ENCODE results near the gene PAWR. TPM values are rescaled to one million over a fixed set of nuclear protein-coding genes. Genes with fewer than 3 reads are reported as not detected.

The PAWR gene
- total RNA-seq, 4 donors from 2014 or later, result 86.7 to 174 (median 95.8) TPM

GRCh38 chr12:79665212-79665887, 25.4 kb downstream of the PAWR start:
- DNase-seq, result no peak
- Histone ChIP-seq H3K27ac (no peak overlapping the region), H3K4me1 (no peaks in the 10 kb centered on the region), H3K4me3 (no peak overlapping the region), H3K27me3 (no peaks in the 10 kb centered on the region), H3K36me3 (no peaks in the 10 kb centered on the region), H3K9me3 (no peaks in the 10 kb centered on the region)
- TF ChIP-seq CTCF (IDR thresholded peaks at IDR 0.05) (no peak), POLR2A (IDR thresholded peaks at IDR 0.05) (no peak)

- H3K36me3 ChIP-seq, result no peaks in the 10 kb centered on the region
- TF ChIP-seq POLR2A (IDR thresholded peaks at IDR 0.05), result no peak
- no peak for TF ChIP-seq CTCF (IDR thresholded peaks at IDR 0.05)
- no peak overlapping the region for H3K4me3 ChIP-seq
- H3K27ac ChIP-seq, result no peak overlapping the region
- no peaks in the 10 kb centered on the region for H3K27me3 ChIP-seq
- DNase-seq, result no peak
- no peaks in the 10 kb centered on the region for H3K9me3 ChIP-seq
- H3K4me1 ChIP-seq, result no peaks in the 10 kb centered on the region
Measured at GRCh38 chr12:79664518-79664917, 26.2 kb downstream of the PAWR start.

- H3K4me1 ChIP-seq, result no peaks in the 10 kb centered on the region
- no peaks in the 10 kb centered on the region for H3K27me3 ChIP-seq
- H3K36me3 ChIP-seq, result no peaks in the 10 kb centered on the region
- no peaks in the 10 kb centered on the region for H3K9me3 ChIP-seq
- no peak overlapping the region for H3K4me3 ChIP-seq
- H3K27ac ChIP-seq, result no peak overlapping the region
- no peak for DNase-seq
- TF ChIP-seq POLR2A (IDR thresholded peaks at IDR 0.05) (no peak), CTCF (IDR thresholded peaks at IDR 0.05) (no peak)
Measured at GRCh38 chr12:79662046-79662811, 28.5 kb downstream of the PAWR start.

DNA sequence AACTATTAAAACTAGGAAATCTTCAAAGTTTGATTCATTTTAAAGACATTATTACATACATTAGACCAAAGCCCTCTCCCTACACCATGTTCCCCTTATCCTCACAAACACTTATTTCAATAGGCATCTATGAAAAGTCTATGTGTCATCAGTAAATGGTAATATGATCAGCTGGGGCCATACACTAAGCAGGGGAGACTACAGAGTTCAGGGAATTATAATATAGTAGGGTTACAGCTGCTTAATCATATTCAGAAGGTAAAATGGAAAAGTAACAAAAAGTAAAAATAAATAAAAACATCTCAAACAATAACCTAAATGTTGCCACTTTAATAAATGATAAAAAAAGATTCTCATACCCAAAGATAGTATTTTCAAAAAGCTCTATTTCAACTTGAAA, 29.1 kb downstream of the PAWR start:
- Histone ChIP-seq H3K4me1 (no peaks in the 10 kb centered on the region), H3K36me3 (no peaks in the 10 kb centered on the region), H3K9me3 (no peaks in the 10 kb centered on the region), H3K27me3 (no peaks in the 10 kb centered on the region), H3K27ac (no peak overlapping the region), H3K4me3 (no peak overlapping the region)
- DNase-seq, result no peak
- TF ChIP-seq POLR2A (IDR thresholded peaks at IDR 0.05), result no peak
- TF ChIP-seq CTCF (IDR thresholded peaks at IDR 0.05), result no peak

DNA sequence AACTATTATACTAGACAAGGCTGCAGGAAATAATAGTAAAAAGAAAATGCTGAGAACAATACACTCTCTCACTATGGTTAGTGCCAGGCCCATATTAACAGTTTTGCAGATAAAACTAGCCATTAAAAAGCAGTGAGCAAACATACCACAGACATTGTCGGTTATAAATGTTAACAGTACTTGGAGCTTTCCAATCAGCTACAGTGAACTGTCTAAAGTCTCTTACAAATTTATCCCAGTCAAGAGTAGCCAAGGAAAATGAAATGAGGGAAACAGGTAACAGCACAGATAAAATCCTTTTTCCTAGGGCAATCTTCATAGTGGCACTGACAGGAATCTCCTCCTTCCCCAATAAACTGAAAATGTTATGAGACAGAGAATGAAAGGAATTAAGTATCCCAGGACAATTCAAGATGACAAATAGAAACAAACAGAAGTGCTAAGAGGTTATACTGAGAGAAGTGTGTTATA, 30.8 kb downstream of the PAWR start:
- H3K27me3 ChIP-seq, result no peaks in the 10 kb centered on the region
- no peaks in the 10 kb centered on the region for H3K4me1 ChIP-seq
- no peak overlapping the region for H3K4me3 ChIP-seq
- H3K27ac ChIP-seq, result no peak overlapping the region
- H3K9me3 ChIP-seq, result no peaks in the 10 kb centered on the region
- no peak for DNase-seq
- TF ChIP-seq CTCF (IDR thresholded peaks at IDR 0.05) (no peak), POLR2A (IDR thresholded peaks at IDR 0.05) (no peak)
- no peaks in the 10 kb centered on the region for H3K36me3 ChIP-seq

All from Peyer's patch (tissue), 4 donors.